ENCODE measurements around the gene ZNF385B.

The ZNF385B gene

GRCh38 chr2:179712825-179713224 lies 148.6 kb downstream of the ZNF385B start:
- in situ Hi-C loops (cut with HindIII; ENCODE audit: low pct_ligation_motif_present, low pct_unique_long_range_greater_than_20kb, low sequenced_read_pairs), result no loop called here
- DNase-seq, result no peak

GRCh38 chr2:179711375-179711774 lies 150.0 kb downstream of the ZNF385B start:
- in situ Hi-C loops (cut with HindIII; ENCODE audit: low pct_ligation_motif_present, low pct_unique_long_range_greater_than_20kb, low sequenced_read_pairs), result no loop called here
- no peak for DNase-seq

- in situ Hi-C loops (cut with HindIII; ENCODE audit: low pct_ligation_motif_present, low pct_unique_long_range_greater_than_20kb, low sequenced_read_pairs), result no loop called here
- DNase-seq, result no peak
These were observed 157.7 kb downstream of the ZNF385B start for GRCh38 chr2:179703702-179704101.

- in situ Hi-C loops (cut with HindIII; ENCODE audit: low pct_ligation_motif_present, low pct_unique_long_range_greater_than_20kb, low sequenced_read_pairs), result no loop called here
- DNase-seq, result no peak
These were observed 158.5 kb downstream of the ZNF385B start for GRCh38 chr2:179702912-179703311.

- no peak for DNase-seq
- in situ Hi-C loops (cut with HindIII; ENCODE audit: low pct_ligation_motif_present, low pct_unique_long_range_greater_than_20kb, low sequenced_read_pairs), result no loop called here
These were observed 159.8 kb downstream of the ZNF385B start for GRCh38 chr2:179701524-179702110.

GRCh38 chr2:179695486-179695885 lies 165.9 kb downstream of the ZNF385B start:
- in situ Hi-C loops (cut with HindIII; ENCODE audit: low pct_ligation_motif_present, low pct_unique_long_range_greater_than_20kb, low sequenced_read_pairs), result no loop called here
- no peak for DNase-seq

- no peak for DNase-seq
- in situ Hi-C loops (cut with HindIII; ENCODE audit: low pct_ligation_motif_present, low pct_unique_long_range_greater_than_20kb, low sequenced_read_pairs), result no loop called here
These were observed 166.4 kb downstream of the ZNF385B start for GRCh38 chr2:179694963-179695362.

GRCh38 chr2:179692610-179693009 lies 168.8 kb downstream of the ZNF385B start:
- in situ Hi-C loops (cut with HindIII; ENCODE audit: low pct_ligation_motif_present, low pct_unique_long_range_greater_than_20kb, low sequenced_read_pairs), result no loop called here
- no peak for DNase-seq

- in situ Hi-C loops (cut with HindIII; ENCODE audit: low pct_ligation_motif_present, low pct_unique_long_range_greater_than_20kb, low sequenced_read_pairs), result no loop called here
- no peak for DNase-seq
These were observed 169.4 kb downstream of the ZNF385B start for GRCh38 chr2:179692043-179692442.

- DNase-seq, result no peak
- in situ Hi-C loops (cut with HindIII; ENCODE audit: low pct_ligation_motif_present, low pct_unique_long_range_greater_than_20kb, low sequenced_read_pairs), result no loop called here
These were observed 170.2 kb downstream of the ZNF385B start for GRCh38 chr2:179691235-179691634.

- no peak for DNase-seq
- in situ Hi-C loops (cut with HindIII; ENCODE audit: low pct_ligation_motif_present, low pct_unique_long_range_greater_than_20kb, low sequenced_read_pairs), result no loop called here
These were observed 174.6 kb downstream of the ZNF385B start for GRCh38 chr2:179686718-179687342.

GRCh38 chr2:179686069-179686468 lies 175.3 kb downstream of the ZNF385B start:
- in situ Hi-C loops (cut with HindIII; ENCODE audit: low pct_ligation_motif_present, low pct_unique_long_range_greater_than_20kb, low sequenced_read_pairs), result no loop called here
- DNase-seq, result no peak

GRCh38 chr2:179685146-179685545 lies 176.3 kb downstream of the ZNF385B start:
- in situ Hi-C loops (cut with HindIII; ENCODE audit: low pct_ligation_motif_present, low pct_unique_long_range_greater_than_20kb, low sequenced_read_pairs), result no loop called here
- DNase-seq, result no peak

- in situ Hi-C loops (cut with HindIII; ENCODE audit: low pct_ligation_motif_present, low pct_unique_long_range_greater_than_20kb, low sequenced_read_pairs), result no loop called here
- DNase-seq, result no peak
These were observed 178.7 kb downstream of the ZNF385B start for GRCh38 chr2:179682756-179683155.

- no peak for DNase-seq
- in situ Hi-C loops (cut with HindIII; ENCODE audit: low pct_ligation_motif_present, low pct_unique_long_range_greater_than_20kb, low sequenced_read_pairs), result no loop called here
These were observed 183.5 kb downstream of the ZNF385B start for GRCh38 chr2:179677746-179678505.

- in situ Hi-C loops (cut with HindIII; ENCODE audit: low pct_ligation_motif_present, low pct_unique_long_range_greater_than_20kb, low sequenced_read_pairs), result no loop called here
- no peak for DNase-seq
These were observed 184.2 kb downstream of the ZNF385B start for GRCh38 chr2:179677077-179677688.

- DNase-seq, result no peak
- in situ Hi-C loops (cut with HindIII; ENCODE audit: low pct_ligation_motif_present, low pct_unique_long_range_greater_than_20kb, low sequenced_read_pairs), result no loop called here
These were observed 186.0 kb downstream of the ZNF385B start for GRCh38 chr2:179675435-179675834.

GRCh38 chr2:179671043-179671981 lies 190.1 kb downstream of the ZNF385B start:
- in situ Hi-C loops (cut with HindIII; ENCODE audit: low pct_ligation_motif_present, low pct_unique_long_range_greater_than_20kb, low sequenced_read_pairs), result no loop called here

More at GRCh38 chr2:179671043-179671981, 190.1 kb downstream of the ZNF385B start:
- DNase-seq, result no peak
